Measurements from ENCODE around the gene ARHGAP10.

Gene ARHGAP10

GRCh38 chr4:148004228-148004857 is 272.5 kb downstream of the ARHGAP10 start:
- Histone ChIP-seq H3K9me3 (peaks cover 14% of the 10 kb centered on the region; the same call in 1 of the 2 replicates), H3K4me1 (no peaks in the 10 kb centered on the region), H3K4me3 (no peak overlapping the region), H3K9ac (no peak overlapping the region), H3K4me2 (no peak overlapping the region), H3K27me3 (no peaks in the 10 kb centered on the region), H3K27ac (no peak overlapping the region), H3K36me3 (no peaks in the 10 kb centered on the region), H4K20me1 (no peaks in the 10 kb centered on the region)
- no peak for TF ChIP-seq Cebpa-rat (IDR thresholded peaks at IDR 0.05)

GRCh38 chr4:148006001-148006400 is 274.1 kb downstream of the ARHGAP10 start:
- TF ChIP-seq Cebpa-rat (IDR thresholded peaks at IDR 0.05), result no peak
- no peak overlapping the region for H3K27ac ChIP-seq
- H3K4me1 ChIP-seq, result no peaks in the 10 kb centered on the region

GRCh38 chr4:148007314-148007760 is 275.4 kb downstream of the ARHGAP10 start:
- H3K9ac ChIP-seq, result no peak overlapping the region
- H3K27me3 ChIP-seq, result no peaks in the 10 kb centered on the region
- no peak overlapping the region for H3K27ac ChIP-seq
- no peak for TF ChIP-seq Cebpa-rat (IDR thresholded peaks at IDR 0.05)
- no peaks in the 10 kb centered on the region for H4K20me1 ChIP-seq
- no peaks in the 10 kb centered on the region for H3K36me3 ChIP-seq
- H3K9me3 ChIP-seq, result no peaks in the 10 kb centered on the region
- H3K4me2 ChIP-seq, result no peak overlapping the region
- H3K4me3 ChIP-seq, result no peak overlapping the region
- H3K4me1 ChIP-seq, result no peaks in the 10 kb centered on the region

More at GRCh38 chr4:148006001-148006400, 274.1 kb downstream of the ARHGAP10 start:
- Histone ChIP-seq H3K9ac (no peak overlapping the region), H4K20me1 (no peaks in the 10 kb centered on the region), H3K4me3 (no peak overlapping the region), H3K9me3 (peaks cover 3% of the 10 kb centered on the region; the same call in 1 of the 2 replicates), H3K27me3 (no peaks in the 10 kb centered on the region), H3K4me2 (no peak overlapping the region), H3K36me3 (no peaks in the 10 kb centered on the region)

DNA sequence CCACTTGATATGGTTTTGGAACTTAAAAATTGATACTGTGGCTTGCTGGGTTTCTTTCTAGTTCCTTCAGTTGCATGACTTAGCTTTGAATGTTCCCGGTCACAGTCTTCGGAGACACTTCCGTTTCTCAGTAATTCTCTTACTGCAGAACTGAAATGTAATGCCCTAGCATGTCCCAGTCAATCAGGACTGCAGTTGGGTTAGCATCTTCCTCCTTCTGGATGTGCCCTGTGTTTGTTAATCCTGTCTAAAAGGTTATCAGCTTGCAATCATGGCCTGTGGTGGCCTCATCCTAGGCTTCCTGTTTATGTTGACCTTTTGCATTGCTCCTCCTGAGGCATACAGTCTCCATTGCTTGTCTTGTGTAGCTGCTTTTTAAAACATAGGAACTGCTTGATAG is 275.9 kb downstream of the ARHGAP10 start:
- no peaks in the 10 kb centered on the region for H3K36me3 ChIP-seq
- H4K20me1 ChIP-seq, result no peaks in the 10 kb centered on the region
- H3K27me3 ChIP-seq, result no peaks in the 10 kb centered on the region
- no peak for TF ChIP-seq Cebpa-rat (IDR thresholded peaks at IDR 0.05)
- no peaks in the 10 kb centered on the region for H3K9me3 ChIP-seq
- no peaks in the 10 kb centered on the region for H3K4me1 ChIP-seq
- no peak overlapping the region for H3K4me2 ChIP-seq
- no peak overlapping the region for H3K4me3 ChIP-seq
- H3K9ac ChIP-seq, result no peak overlapping the region
- H3K27ac ChIP-seq, result no peak overlapping the region

DNA sequence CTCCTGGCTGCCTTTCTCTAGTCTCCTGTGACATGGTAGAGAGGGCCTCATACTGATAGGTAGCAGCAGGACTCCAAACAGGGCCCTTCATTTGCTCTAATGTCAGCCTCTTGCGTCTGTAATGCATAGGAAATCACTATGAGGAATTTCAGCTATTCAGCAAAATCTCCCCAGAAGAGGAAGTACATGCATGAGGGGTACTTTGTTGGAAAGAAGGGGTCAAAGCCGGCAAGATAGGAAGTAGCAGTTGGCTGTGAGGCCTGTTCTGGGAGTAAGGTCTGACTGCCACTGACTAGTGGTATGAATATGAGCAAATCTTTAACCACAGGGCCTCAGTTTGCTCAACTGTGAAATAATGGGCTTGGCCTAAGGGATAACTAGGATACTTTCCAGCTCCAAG is 283.2 kb downstream of the ARHGAP10 start:
- TF ChIP-seq Cebpa-rat (IDR thresholded peaks at IDR 0.05), result no peak
- peaks cover 19% of the 10 kb centered on the region for H3K4me1 ChIP-seq
- no peak overlapping the region for H3K4me2 ChIP-seq
- no peaks in the 10 kb centered on the region for H4K20me1 ChIP-seq
- H3K4me3 ChIP-seq, result no peak overlapping the region
- no peak overlapping the region for H3K9ac ChIP-seq
- no peak overlapping the region for H3K27ac ChIP-seq
- no peaks in the 10 kb centered on the region for H3K27me3 ChIP-seq
- H3K36me3 ChIP-seq, result no peaks in the 10 kb centered on the region
- H3K9me3 ChIP-seq, result no peaks in the 10 kb centered on the region

DNA sequence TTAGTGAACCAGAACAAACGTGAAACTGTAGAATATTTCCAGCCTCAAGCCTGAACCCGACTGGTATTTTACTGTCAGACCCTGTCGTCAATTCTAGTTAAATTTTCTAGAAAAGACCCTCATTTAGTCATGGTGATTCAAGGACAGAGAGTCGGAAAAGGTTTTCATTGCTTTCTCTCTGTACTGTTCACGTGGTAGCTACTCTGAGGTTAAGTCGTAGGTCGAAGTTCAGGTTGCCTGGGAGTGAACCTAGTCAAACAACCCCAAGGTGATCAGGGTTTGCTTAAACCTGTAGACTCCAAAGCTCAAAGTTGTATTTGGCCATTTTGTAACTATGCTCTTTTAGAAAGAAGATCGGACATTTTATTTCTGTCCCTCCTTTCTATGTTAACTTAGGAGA is 283.6 kb downstream of the ARHGAP10 start:
- H4K20me1 ChIP-seq, result no peaks in the 10 kb centered on the region
- H3K9ac ChIP-seq, result no peak overlapping the region
- H3K4me3 ChIP-seq, result no peak overlapping the region
- no peaks in the 10 kb centered on the region for H3K9me3 ChIP-seq
- H3K4me1 ChIP-seq, result peaks cover 19% of the 10 kb centered on the region
- no peaks in the 10 kb centered on the region for H3K27me3 ChIP-seq
- TF ChIP-seq Cebpa-rat (IDR thresholded peaks at IDR 0.05), result no peak
- no peak overlapping the region for H3K27ac ChIP-seq
- H3K4me2 ChIP-seq, result no peak overlapping the region
- H3K36me3 ChIP-seq, result no peaks in the 10 kb centered on the region

DNA sequence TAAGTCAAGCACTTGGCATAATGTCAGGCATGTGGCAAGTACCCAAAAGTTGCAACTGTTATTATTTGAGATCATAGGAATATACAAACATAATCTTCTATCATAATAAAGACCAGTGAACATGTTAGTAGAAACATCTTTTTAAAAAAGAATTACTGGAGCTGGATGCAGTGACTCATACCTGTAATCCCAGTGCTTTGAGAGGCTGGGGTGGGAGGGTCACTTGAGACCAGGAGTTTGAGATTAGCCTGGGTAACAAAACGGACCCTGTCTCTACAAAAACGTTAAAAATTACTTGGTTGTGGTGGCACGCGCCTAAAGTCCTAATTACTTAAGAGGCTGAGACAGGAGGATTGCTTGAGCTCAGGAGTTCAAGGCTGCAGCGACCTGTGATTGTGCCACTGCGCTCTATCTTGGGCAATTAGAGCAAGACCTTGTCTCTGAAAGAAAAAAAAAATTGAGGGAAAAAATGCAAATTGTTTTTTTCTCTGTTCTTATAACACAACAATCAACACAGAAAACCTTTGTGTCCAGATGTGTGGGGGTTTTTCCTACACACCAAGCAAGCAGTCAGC is 284.3 kb downstream of the ARHGAP10 start:
- no peak for TF ChIP-seq Cebpa-rat (IDR thresholded peaks at IDR 0.05)
- Histone ChIP-seq H3K36me3 (no peaks in the 10 kb centered on the region), H3K9me3 (no peaks in the 10 kb centered on the region), H3K27me3 (no peaks in the 10 kb centered on the region), H4K20me1 (no peaks in the 10 kb centered on the region), H3K9ac (no peak overlapping the region), H3K4me3 (no peak overlapping the region), H3K27ac (no peak overlapping the region), H3K4me1 (peaks cover 19% of the 10 kb centered on the region), H3K4me2 (no peak overlapping the region)

- H3K36me3 ChIP-seq, result no peaks in the 10 kb centered on the region
- H3K9ac ChIP-seq, result no peak overlapping the region
- no peak overlapping the region for H3K4me3 ChIP-seq
- H3K4me2 ChIP-seq, result peak overlapping the region; percentile 42
- H3K27ac ChIP-seq, result no peak overlapping the region
- H4K20me1 ChIP-seq, result no peaks in the 10 kb centered on the region
- no peaks in the 10 kb centered on the region for H3K9me3 ChIP-seq
- no peak for TF ChIP-seq Cebpa-rat (IDR thresholded peaks at IDR 0.05)
- H3K4me1 ChIP-seq, result peaks cover 19% of the 10 kb centered on the region
- H3K27me3 ChIP-seq, result no peaks in the 10 kb centered on the region
Observed at GRCh38 chr4:148017801-148018200, 285.9 kb downstream of the ARHGAP10 start.

DNA sequence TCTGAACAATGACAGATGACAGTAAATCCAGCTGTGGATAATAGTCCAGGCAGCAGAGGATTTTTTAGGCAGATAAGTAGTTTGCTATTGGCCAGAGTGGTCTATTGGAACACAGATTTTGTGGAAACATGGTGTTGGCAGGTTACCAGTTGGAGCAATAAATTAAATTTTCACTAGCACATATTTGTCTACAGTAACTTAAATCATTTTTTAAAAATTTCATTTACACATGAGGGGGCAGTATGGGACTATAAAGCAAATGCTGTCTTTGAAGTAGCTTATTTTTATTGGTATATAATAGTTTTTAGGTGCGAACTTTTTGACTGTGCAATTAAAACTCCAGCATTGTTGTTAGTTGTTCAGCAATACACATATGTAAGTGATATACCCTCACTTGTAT is 289.8 kb downstream of the ARHGAP10 start:
- Histone ChIP-seq H3K9ac (no peak overlapping the region), H3K27ac (no peak overlapping the region), H3K4me2 (no peak overlapping the region), H3K36me3 (peaks cover 4% of the 10 kb centered on the region; the same call in 1 of the 2 replicates), H3K27me3 (no peaks in the 10 kb centered on the region), H3K4me3 (no peak overlapping the region), H3K9me3 (no peaks in the 10 kb centered on the region), H4K20me1 (no peaks in the 10 kb centered on the region), H3K4me1 (peaks cover 17% of the 10 kb centered on the region)
- no peak for TF ChIP-seq Cebpa-rat (IDR thresholded peaks at IDR 0.05)

- Histone ChIP-seq H3K9ac (no peak overlapping the region), H3K27me3 (no peaks in the 10 kb centered on the region), H3K4me1 (peaks cover 4% of the 10 kb centered on the region), H4K20me1 (no peaks in the 10 kb centered on the region), H3K9me3 (peaks cover under 1% of the 10 kb centered on the region; the same call in 1 of the 2 replicates), H3K27ac (no peak overlapping the region), H3K36me3 (peaks cover 4% of the 10 kb centered on the region; the same call in 1 of the 2 replicates), H3K4me2 (no peak overlapping the region), H3K4me3 (no peak overlapping the region)
- no peak for TF ChIP-seq Cebpa-rat (IDR thresholded peaks at IDR 0.05)
Observed at GRCh38 chr4:148022975-148023374, 291.1 kb downstream of the ARHGAP10 start.
